Measurements from ENCODE around the gene VPS29.
"Not testable (repeated sequence)": the region's sequence is repeated elsewhere in the genome, so short reads cannot be mapped to it uniquely, and the experiment has no call there.

VPS29 gene

DNA sequence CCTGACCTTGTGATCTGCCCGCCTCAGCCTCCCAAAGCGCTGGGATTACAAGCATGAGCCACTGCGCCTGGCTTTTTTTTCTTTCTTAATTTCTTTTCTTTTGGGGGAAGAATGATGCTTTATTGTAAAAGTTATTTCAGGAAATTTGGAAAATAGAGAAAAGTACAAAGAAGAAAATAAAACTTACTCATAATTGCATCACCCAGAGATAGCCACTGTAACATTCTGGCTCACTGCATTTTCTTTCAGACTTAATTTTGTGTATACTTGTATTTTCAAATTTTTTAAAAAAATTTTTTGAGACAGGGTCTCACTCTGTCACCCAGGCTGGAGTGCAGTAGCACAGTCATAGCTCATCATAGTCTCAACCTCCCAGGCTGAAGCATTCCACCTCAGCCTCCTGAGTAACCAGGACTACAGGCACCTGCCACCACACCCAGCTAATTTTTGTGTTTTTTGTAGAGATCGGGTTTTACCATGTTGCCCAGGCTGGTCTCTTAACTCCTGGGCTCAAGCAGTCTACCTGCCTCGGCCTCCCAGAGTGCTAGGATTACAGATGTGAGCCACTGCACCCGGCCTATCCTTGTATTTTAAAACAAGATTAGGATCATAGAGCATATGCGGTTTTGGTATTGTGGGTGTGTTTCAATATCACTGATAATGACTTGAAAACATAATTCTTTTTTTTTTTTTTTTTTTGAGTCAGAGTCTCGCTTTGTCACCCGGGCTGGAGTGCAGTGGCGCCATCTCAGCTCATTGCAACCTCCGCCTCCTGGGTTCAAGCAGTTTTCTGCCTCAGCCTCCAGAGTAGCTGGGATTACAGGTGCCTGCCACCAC is 19.2 kb upstream of the VPS29 start:
- not testable (repeated sequence) for DNase-seq

DNA sequence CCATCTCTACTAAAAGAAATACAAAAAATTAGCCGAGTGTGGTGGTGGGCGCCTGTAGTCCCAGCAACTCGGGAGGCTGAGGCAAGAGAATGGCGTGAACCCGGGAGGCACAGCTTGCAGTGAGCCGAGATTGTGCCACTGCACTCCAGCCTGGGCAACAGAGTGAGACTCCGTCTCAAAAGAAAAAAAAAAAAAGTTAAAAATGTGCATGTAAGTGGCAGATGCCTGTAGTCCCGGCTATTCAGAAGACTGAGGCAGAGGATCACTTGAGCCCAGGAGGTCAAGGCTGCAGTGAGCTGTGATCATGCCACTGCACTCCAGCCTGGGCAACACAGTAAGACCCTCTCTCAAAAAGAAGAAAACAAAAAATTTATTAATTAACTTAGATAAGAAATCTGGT is 16.1 kb upstream of the VPS29 start:
- DNase-seq: not testable (repeated sequence)

DNA sequence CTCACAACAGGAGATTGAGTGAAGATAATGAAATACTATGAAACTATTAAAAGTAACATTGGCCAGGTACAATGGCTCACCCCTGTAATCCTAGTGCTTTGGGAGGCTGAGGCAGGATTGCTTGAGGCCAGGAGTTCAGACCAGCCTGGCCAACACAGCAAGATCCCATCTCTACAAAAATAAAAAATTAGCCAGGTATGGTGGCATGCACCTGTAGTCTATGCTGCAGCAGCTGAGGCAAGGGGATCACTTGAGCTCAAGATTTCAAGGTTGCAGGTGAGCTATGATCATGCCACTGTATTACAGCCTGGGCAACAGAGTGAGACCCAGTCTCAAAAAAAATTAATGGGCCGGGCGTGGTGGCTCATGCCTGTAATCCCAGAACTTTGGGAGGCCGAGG is 15.1 kb upstream of the VPS29 start:
- no peak for DNase-seq

DNA sequence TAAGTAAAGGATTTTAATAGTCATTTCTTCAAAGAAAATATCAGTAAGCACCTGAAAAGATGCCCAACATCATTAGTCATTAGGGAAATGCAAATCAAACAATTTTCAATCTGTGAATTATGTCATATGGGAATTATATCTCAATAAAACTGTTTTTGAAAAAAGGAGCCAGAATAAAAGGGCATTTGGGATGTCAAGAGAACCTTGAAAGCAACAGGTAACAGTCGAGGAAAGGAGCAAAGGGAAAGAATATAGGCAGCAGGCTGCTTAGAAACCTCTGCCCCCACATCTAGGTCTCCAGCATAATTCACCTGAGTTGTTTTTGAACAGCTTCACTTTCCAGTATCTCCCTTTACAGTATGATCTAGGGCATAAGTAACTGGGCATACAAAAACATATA is 12.5 kb upstream of the VPS29 start:
- DNase-seq: no peak

GRCh38 chr12:110513842-110514241 is 11.9 kb upstream of the VPS29 start:
- no peak for DNase-seq

DNA sequence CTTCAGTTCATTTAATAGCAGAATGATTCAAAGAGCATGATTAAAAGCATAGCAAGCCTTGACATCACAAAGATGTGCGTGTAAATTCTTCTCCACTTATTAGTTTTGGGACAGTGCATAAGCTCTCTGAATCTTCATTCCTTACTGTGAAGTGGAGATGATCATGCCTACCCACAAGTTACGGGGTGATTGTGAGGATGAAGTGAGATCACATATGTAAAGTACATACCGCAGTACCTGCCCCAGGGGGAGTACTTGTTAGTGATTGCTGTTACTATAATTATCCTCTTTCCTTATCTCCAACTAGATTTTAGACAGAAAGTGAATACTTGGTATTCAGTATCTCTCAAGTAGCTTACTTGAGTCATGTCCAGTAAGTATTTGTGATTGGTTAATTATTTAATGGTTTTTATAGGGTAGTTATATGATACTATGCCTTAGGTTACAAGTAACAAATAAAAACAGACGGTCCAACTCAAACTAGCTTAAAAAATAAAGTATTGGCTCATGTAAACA is 6.2 kb upstream of the VPS29 start:
- DNase-seq: no peak

DNA sequence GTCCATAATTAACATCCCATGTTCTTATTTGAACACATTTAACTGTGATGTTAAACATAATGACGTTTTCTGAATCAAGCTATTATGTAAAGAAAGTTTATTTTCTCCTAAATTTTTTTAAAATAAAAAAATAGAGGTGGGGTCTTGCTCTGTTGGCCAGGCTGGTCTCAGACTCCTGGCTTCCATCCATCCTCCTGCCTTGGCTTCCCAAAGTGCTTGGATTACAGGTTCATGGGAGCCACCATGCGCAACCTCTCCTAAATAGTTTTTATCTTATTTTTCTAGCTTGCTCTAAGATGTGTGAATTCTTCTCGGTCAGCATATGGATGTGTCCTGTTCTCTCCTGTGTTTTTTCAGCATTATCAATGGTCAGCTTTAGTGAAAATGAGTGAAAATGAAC is 3.4 kb upstream of the VPS29 start:
- no peak for DNase-seq

DNA sequence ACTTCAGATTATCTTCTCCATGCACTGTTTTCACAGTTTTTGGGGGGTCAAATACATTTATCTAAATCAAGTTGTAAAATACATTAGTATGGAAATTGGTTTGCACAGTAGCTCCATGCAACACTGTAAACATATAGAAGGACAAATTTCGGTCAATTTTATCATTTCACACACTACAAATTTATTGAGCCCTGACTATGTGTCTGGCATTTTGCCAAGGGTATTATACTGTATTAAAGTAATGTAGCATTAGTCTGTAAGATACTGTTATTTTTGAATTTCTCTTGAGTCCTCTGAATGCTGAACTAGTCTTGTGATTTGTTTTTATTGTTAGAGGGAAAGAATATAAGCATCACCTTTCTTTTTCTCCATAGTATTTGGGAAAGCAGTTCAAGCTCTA is 1.5 kb upstream of the VPS29 start:
- no peak for DNase-seq

- DNase-seq: peak; percentile 62
Observed at GRCh38 chr12:110501399-110501751, 536 bp downstream of the VPS29 start.

DNA sequence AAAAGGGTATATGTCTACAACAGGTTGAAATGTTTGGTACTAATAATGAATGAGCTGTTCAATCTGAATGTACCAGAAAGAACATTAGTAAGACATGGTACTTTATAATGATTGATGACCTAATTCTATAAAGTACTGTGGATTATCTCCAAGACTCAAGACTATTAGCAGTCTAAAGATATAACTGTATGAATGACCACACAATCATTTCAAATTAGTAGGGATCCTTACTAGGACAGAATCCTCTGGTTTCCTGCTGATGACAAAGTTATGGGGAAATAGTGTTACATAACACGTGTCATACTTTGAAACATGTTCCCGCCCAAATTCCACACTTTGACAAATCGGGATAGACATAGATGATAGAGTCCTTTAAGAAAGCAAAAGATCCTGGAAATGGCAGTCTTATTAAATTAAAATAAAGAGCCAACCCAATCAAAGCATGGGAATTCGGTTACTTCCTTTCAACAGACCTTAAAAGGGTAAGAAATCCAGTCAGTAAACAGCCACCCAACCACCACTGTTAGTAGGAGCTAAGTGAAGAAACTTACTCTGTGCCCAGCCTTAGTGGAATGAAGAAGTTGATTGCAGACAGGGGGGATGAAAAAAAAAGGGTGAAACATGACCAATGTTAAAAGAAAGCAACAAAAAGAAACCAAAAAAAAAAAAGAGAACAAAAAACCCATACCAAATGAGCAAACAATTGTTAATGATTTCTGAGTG is 2.8 kb downstream of the VPS29 start:
- DNase-seq: no peak

GRCh38 chr12:110475426-110475825 is 26.5 kb downstream of the VPS29 start:
- DNase-seq: no peak

- peak; percentile 99 for DNase-seq
Observed at GRCh38 chr12:110468214-110469048, 33.5 kb downstream of the VPS29 start, which contains the start of the genes FAM216A and GPN3. Gene FAM216A, plus strand, starts transcription at chr12:110468845. Its CDS starts 31 bp downstream, at chr12:110468876. Gene GPN3, minus strand, starts transcription at chr12:110468257. Its CDS starts 54 bp downstream, at chr12:110468203.

GRCh38 chr12:110467847-110468213 is 34.1 kb downstream of the VPS29 start:
- DNase-seq: no peak

DNA sequence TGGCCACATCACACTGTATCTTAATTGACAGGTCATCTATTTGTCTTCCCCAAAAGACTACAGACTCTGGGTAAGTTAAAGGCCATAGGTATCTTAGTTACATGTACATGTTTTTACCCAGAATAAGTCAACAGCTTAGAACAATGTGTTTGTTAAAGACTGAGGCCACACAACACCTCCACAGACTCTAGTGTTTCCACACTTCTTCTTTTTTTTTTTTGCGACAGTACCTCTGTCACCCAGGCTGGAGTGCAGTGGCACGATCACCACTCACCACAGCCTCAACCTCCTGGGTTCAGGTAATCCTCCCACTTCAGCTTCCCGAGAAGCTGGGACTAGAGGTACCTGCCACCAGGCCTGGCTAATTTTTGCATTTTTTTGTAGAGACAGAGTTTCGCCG is 35.1 kb downstream of the VPS29 start:
- no peak for DNase-seq

DNA sequence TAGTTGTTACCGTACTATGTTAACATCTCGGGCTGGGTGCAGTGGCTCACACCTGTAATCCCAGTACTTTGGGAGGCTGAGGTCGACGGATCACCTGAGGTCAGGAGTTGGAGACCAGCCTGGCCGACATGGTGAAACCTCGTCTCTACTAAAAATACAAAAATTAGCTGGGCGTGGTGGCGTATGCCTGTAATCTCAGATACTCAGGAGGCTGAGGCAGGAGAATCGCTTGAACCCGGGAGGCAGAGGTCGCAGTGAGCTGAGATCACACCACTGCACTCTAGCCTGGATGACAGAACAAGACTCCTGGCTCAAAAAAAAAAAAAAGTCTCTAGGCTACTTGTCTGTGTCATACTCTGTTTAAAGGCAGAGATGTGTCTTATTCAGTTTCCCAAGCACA is 36.1 kb downstream of the VPS29 start:
- not testable (repeated sequence) for DNase-seq

DNA sequence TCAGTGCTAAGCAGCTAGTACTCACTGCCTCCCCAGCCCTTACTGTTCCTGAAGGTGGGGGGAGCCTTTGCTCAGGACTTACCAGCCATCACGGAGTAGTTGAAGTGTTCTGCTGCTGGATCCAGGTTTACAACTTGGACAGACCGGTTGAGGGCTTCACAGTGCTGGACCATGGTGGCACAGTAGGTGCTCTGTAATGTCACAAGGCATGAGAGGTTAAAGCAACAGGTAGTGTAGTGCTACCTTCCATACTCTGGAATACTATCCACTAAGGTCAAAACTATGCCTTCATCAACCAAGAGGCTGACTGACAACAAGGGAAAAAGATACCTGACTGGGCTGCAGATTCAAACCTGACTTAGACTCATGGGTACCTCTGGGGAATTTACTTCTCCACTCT is 36.9 kb downstream of the VPS29 start:
- DNase-seq: no peak

DNA sequence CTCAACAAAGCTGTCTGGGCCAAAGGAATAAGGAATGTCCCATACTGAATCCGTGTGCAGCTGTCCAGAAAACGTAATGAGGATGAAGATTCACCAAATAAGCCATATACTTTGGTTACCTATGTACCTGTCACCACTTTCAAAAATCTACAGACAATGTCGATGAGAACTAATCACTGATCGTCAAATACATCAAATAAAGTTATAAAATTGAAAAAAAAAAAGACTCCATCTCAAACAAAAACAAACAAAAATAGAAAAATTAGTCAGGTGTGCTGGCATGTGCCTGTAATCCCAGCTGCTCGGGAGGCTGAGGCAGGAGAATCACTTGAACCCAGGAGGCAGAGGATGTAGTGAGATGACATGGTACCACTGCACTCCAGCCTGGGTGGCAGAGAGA is 40.7 kb downstream of the VPS29 start:
- not testable (repeated sequence) for DNase-seq

GRCh38 chr12:110458756-110459155 is 43.2 kb downstream of the VPS29 start:
- no peak for DNase-seq

GRCh38 chr12:110453569-110454296 is 48.2 kb downstream of the VPS29 start:
- DNase-seq: no peak

- no peak for DNase-seq
Observed at GRCh38 chr12:110451263-110451662, 50.6 kb downstream of the VPS29 start.

- DNase-seq: peak; percentile 95
Observed at GRCh38 chr12:110449799-110450497, 52.0 kb downstream of the VPS29 start, which contains the start of gene ARPC3. Gene ARPC3, minus strand, starts transcription at chr12:110450337. Its CDS starts 77 bp downstream, at chr12:110450260.

- DNase-seq: no peak
Observed at GRCh38 chr12:110444455-110444854, 57.5 kb downstream of the VPS29 start.

Data from hematopoietic multipotent progenitor cell treated with erythropoietin and hydrocortisone succinate and interleukin-3 and kit ligand, for 8 days (in vitro differentiated cells).